HFFc6 (cell line): ENCODE measurements around the gene FAM20C. TPM values are rescaled to one million over a fixed set of nuclear protein-coding genes. Genes with fewer than 3 reads are reported as not detected.

Experiments
- DNase-seq: peaks from one replicate; pipeline ENCODE4 v3.0.0-alpha.2; 2018
- H3K27ac Mint-ChIP-seq: 2 replicates; pipeline ENCODE4 v1.8.0; 2020; ENCODE audit warnings: mild to moderate bottlenecking, mixed read lengths
- H3K27me3 Mint-ChIP-seq: 2 replicates; pipeline ENCODE4 v1.8.0; 2021; ENCODE audit warnings: mild to moderate bottlenecking, moderate library complexity, mixed read lengths; ENCODE audit not compliant: insufficient read depth
- H3K36me3 Mint-ChIP-seq: 2 replicates; pipeline ENCODE4 v1.8.0; 2021; ENCODE audit warnings: low read depth, mixed read lengths
- H3K4me1 Mint-ChIP-seq: 2 replicates; pipeline ENCODE4 v1.8.0; 2020; ENCODE audit warnings: low read depth, mixed read lengths
- H3K4me3 Mint-ChIP-seq: 2 replicates; pipeline ENCODE4 v1.8.0; 2020; ENCODE audit warnings: mild to moderate bottlenecking, moderate library complexity, mixed read lengths
- H3K9me3 Mint-ChIP-seq: 2 replicates; pipeline ENCODE4 v1.8.0; 2020; ENCODE audit warnings: mild to moderate bottlenecking, mixed read lengths
- total RNA-seq, 6 experiments: library from RNA; stranded (reverse); fragmentation: NEBNext Ultra II Directional; extraction: Animal tissue kit (Norgen Biotek cat#: 25700); gene quantifications; 2 replicates in 1 of 6; 3 replicates in 5 of 6; pipeline ENCODE4 v1.2.3, GENCODE V29; 2021
- TF ChIP-seq, protein P1 (sequence below): fragments of 200-600 bp; sonication (generic); IDR thresholded peaks from 2 replicates; pipeline ENCODE4 v1.5.0; 2021; ENCODE audit warnings: antibody characterized with exemption, mild to moderate bottlenecking

FAM20C gene
- total RNA-seq, 6 experiments from 2014 or later: 22.2 to 31.1 (median 23.2) TPM

DNA sequence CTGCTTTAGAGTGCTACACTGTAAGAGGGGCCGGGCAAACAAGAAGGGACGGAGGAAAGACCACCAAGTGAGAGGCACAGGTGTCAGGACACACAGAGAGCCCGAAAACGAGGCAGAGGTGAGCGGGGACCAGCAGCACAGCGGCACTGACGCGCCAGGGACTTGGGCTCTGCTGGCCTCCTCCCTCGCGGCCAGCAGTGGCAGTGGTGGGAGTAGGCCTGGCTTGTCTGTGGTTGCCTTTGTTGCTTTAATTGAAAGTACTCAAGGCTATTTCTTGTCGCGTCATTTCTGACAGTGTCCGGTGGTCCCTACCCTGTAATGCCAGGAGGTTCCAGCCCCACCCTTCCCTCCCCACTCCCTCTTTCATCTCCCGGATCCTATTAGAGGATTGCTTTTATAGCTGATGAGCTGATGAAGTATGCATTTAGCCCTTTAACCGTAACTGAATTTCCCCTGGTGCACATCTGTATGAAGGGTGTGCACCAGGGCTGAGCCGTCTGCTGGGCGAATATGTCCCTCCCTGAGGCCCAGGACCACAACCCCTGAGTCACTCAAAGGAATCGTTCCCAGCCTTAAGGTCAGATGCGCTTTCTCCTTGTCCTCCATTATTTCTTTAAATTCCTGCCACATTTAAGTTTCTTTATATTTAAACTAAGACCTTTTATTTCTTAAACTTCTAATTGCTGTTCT, 39.5 kb upstream of the FAM20C start:
- Mint-ChIP-seq H3K9me3 (no peaks in the 10 kb centered on the region), H3K27me3 (peaks cover 13% of the 10 kb centered on the region), H3K4me3 (no peak overlapping the region), H3K36me3 (no peaks in the 10 kb centered on the region; the same call in 1 of the 2 replicates), H3K27ac (no peak overlapping the region), H3K4me1 (peaks cover 7% of the 10 kb centered on the region)
- TF ChIP-seq, protein P1, sequence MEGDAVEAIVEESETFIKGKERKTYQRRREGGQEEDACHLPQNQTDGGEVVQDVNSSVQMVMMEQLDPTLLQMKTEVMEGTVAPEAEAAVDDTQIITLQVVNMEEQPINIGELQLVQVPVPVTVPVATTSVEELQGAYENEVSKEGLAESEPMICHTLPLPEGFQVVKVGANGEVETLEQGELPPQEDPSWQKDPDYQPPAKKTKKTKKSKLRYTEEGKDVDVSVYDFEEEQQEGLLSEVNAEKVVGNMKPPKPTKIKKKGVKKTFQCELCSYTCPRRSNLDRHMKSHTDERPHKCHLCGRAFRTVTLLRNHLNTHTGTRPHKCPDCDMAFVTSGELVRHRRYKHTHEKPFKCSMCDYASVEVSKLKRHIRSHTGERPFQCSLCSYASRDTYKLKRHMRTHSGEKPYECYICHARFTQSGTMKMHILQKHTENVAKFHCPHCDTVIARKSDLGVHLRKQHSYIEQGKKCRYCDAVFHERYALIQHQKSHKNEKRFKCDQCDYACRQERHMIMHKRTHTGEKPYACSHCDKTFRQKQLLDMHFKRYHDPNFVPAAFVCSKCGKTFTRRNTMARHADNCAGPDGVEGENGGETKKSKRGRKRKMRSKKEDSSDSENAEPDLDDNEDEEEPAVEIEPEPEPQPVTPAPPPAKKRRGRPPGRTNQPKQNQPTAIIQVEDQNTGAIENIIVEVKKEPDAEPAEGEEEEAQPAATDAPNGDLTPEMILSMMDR: no peak
- no peak for DNase-seq

DNA sequence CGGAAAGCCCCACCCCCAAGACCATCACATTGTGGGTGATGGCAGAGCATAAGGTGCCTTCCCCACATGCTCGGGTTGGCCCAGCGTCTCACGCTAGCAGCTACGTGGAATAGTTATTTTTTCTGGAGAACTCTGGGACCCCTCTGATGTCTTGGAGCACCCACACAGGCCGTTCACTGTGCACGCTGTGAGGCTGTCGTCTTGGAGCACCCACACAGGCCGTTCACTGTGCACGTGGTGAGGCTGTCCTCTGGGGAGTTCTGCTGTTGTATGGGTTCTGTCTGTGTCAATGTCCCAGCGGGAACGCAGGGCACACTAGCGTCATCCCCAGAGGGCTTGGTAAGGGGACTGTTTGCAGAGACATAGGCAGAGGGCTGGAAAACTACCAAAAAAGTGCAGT, 38.8 kb upstream of the FAM20C start:
- H3K27ac Mint-ChIP-seq: no peak overlapping the region
- no peaks in the 10 kb centered on the region for H3K36me3 Mint-ChIP-seq
- peaks cover 13% of the 10 kb centered on the region for H3K27me3 Mint-ChIP-seq
- H3K9me3 Mint-ChIP-seq: no peaks in the 10 kb centered on the region
- TF ChIP-seq, protein P1: no peak
- H3K4me3 Mint-ChIP-seq: no peak overlapping the region
- no peak for DNase-seq
- H3K4me1 Mint-ChIP-seq: peaks cover 7% of the 10 kb centered on the region

DNA sequence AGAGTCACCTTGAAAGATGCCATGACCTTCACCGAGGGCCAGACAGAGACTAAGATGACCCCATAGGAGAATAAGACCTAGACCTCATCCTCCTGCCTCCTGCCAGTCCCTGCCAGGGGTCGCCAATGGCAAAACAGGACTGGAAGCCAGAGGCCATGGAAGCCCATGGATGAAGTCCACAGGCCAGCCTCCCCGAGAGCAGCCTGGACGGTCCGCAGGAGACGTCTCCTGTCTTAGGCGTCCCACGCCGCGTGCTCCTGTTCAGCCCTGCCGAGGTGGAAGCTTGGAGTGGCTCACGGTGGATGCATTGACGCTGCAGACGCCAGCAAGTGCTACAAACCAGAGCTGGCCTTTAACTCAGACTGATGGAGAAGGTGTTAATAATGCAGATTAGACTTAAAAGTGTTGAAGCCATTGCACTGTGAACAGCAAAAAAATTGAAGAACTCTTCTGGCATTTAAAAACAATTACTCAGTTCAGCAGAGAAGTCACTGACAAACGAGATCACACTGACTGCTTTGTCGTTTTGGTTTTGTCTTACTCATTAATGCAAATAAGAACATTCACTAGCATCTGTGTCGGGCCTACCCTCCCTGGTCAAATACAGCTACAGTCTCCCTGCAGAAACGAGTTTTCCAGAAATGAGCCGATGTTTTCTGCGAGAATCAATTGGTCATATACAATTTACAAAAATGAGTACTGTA, 38.1 kb upstream of the FAM20C start:
- no peaks in the 10 kb centered on the region for H3K9me3 Mint-ChIP-seq
- peaks cover 7% of the 10 kb centered on the region for H3K4me1 Mint-ChIP-seq
- H3K4me3 Mint-ChIP-seq: no peak overlapping the region
- peaks cover 14% of the 10 kb centered on the region for H3K27me3 Mint-ChIP-seq
- no peak overlapping the region for H3K27ac Mint-ChIP-seq
- no peak for DNase-seq
- no peaks in the 10 kb centered on the region for H3K36me3 Mint-ChIP-seq
- TF ChIP-seq, protein P1: no peak

DNA sequence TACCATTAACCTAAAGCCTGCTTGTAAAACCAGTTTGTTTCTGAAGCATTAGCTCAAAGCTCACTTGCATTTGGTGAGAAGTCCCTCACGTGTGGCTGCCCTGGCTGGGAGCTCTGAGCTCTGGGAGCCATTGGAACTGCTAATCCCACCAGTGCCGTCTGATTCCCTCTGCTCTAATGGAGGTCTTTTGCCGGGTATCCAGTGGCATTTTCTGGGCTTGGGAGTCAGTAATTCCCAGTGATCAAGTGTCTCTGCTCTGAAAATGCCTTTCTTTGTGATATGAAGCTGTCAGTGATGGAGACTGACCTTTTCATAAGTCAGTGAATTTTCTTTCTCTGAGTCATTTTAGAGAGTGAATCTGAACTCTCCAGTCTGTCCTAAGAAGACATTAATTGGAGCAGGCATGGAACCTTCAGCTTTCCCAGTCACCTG, 36.9 kb upstream of the FAM20C start:
- H3K27ac Mint-ChIP-seq: no peak overlapping the region
- TF ChIP-seq, protein P1: no peak
- H3K36me3 Mint-ChIP-seq: no peaks in the 10 kb centered on the region
- H3K9me3 Mint-ChIP-seq: no peaks in the 10 kb centered on the region
- H3K4me3 Mint-ChIP-seq: no peak overlapping the region
- H3K27me3 Mint-ChIP-seq: peaks cover 18% of the 10 kb centered on the region
- peaks cover 7% of the 10 kb centered on the region for H3K4me1 Mint-ChIP-seq
- DNase-seq: no peak

DNA sequence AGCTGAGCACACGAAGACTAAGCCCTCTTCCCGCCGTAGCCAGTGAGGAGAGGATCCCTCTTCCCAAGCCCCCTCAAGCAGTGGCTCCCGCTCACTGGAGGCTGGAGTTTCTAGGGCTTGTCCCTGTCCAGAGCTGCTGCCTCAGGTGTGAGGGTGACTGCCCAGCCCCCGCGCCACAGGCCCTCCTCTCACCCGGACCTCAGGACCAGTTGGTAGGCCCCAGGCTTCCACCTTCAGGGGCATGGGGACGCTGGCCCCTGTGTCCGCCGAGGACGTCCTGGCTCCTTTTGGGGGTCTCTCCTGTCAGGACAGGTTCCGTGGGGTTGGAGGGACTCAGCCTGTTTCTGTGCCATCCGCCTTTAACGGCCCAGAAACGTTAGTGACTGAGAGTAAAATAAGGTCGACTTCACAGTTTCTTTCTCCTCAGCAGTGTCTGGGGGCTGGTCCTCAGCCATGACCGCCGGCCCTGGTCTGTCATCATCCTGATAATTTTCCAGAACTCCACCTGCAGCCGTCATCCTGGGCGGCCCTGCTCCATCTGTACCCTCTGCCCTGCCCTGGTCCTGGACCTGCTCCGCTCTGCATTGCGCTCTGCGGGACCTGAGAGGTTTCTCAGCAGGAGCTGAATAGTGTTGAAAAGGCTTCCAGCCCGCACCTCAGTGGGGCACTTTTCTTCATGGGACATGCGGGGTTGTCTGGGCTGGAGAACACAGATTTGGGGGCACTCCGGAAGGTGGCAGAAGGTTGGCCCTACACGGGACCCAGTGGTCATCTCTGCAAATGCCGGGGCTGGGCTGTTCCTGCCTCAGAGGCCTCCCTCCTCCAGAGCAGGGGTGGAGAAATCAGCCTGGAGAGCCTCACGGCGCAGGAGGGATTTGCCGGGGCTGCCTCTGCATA, 36.0 kb upstream of the FAM20C start:
- Mint-ChIP-seq H3K27ac (no peak overlapping the region), H3K4me3 (no peak overlapping the region), H3K36me3 (no peaks in the 10 kb centered on the region), H3K27me3 (peaks cover 21% of the 10 kb centered on the region), H3K4me1 (peaks cover 7% of the 10 kb centered on the region), H3K9me3 (no peaks in the 10 kb centered on the region)
- no peak for DNase-seq
- TF ChIP-seq, protein P1: no peak
